RWPE2 (cell line): ENCODE measurements around the gene MUC5B.
"Not testable (repeated sequence)": the region's sequence is repeated elsewhere in the genome, so short reads cannot be mapped to it uniquely, and the experiment has no call there.

Experiments
- ATAC-seq: fragments of 200-7000 bp; cut with Tn5 transposase; 3 replicates; pipeline ENCODE4 v1.9.1; 2021; ENCODE audit warnings: low read depth
- DNase-seq: peaks from one replicate; pipeline ENCODE4 v3.0.0-alpha.2; 2020; ENCODE audit warnings: low spot score
- H3K27ac ChIP-seq: fragments of 450-650 bp; 2 replicates; pipeline ENCODE4 v1.5.1; 2017; ENCODE audit warnings: mild to moderate bottlenecking; ENCODE audit not compliant: poor library complexity, severe bottlenecking
- H3K27me3 ChIP-seq: fragments of 250-450 bp; sonication (Bioruptor Pico); 2 replicates; pipeline ENCODE4 v1.5.1; 2021; ENCODE audit warnings: mild to moderate bottlenecking, moderate library complexity; ENCODE audit not compliant: insufficient read depth, poor library complexity, severe bottlenecking
- H3K36me3 ChIP-seq: fragments of 250-450 bp; sonication (Bioruptor Pico); 2 replicates; pipeline ENCODE4 v1.5.1; 2020; ENCODE audit warnings: low read depth, mild to moderate bottlenecking, moderate library complexity
- H3K4me1 ChIP-seq: fragments of 250-450 bp; sonication (Bioruptor Pico); 2 replicates; pipeline ENCODE4 v1.5.1; 2021; ENCODE audit warnings: mild to moderate bottlenecking, moderate library complexity; ENCODE audit not compliant: insufficient read depth, poor library complexity, severe bottlenecking
- H3K4me3 ChIP-seq: fragments of 250-450 bp; sonication (Bioruptor Pico); 2 replicates; pipeline ENCODE4 v1.5.1; 2021; ENCODE audit warnings: mild to moderate bottlenecking, moderate library complexity; ENCODE audit not compliant: severe bottlenecking
- H3K9me3 ChIP-seq: fragments of 250-450 bp; sonication (Bioruptor Pico); 2 replicates; pipeline ENCODE4 v1.5.1; 2021; ENCODE audit warnings: mild to moderate bottlenecking, moderate library complexity; ENCODE audit not compliant: severe bottlenecking
- CTCF ChIP-seq: fragments of 450-650 bp; IDR thresholded peaks from one replicate; pipeline ENCODE4 v1.5.1; 2017; ENCODE audit warnings: mild to moderate bottlenecking, moderate library complexity; ENCODE audit not compliant: poor library complexity, severe bottlenecking

The MUC5B gene

GRCh38 chr11:1208144-1208393, 14.8 kb upstream of the MUC5B start:
- Histone ChIP-seq H3K36me3 (no peaks in the 10 kb centered on the region), H3K4me3 (no peak overlapping the region), H3K9me3 (no peaks in the 10 kb centered on the region), H3K27ac (no peak overlapping the region), H3K27me3 (peaks cover 2% of the 10 kb centered on the region), H3K4me1 (no peaks in the 10 kb centered on the region)
- DNase-seq (no peak), ATAC-seq (no peak)
- no peak for TF ChIP-seq CTCF

GRCh38 chr11:1208394-1209261, 14.2 kb upstream of the MUC5B start:
- DNase-seq (peak; percentile 59), ATAC-seq (no peak)
- Histone ChIP-seq H3K27me3 (no peaks in the 10 kb centered on the region), H3K27ac (no peak overlapping the region), H3K36me3 (no peaks in the 10 kb centered on the region), H3K4me1 (no peaks in the 10 kb centered on the region), H3K4me3 (no peak overlapping the region), H3K9me3 (peaks cover 2% of the 10 kb centered on the region)
- TF ChIP-seq CTCF = no peak

GRCh38 chr11:1209371-1210057, 13.4 kb upstream of the MUC5B start:
- ATAC-seq = no peak
- no peaks in the 10 kb centered on the region for H3K4me1 ChIP-seq
- no peak for TF ChIP-seq CTCF
- H3K4me3 ChIP-seq = no peak overlapping the region
- H3K9me3 ChIP-seq = peaks cover 2% of the 10 kb centered on the region
- no peaks in the 10 kb centered on the region for H3K27me3 ChIP-seq
- no peaks in the 10 kb centered on the region for H3K36me3 ChIP-seq
- DNase-seq = peak; percentile 42
- H3K27ac ChIP-seq = no peak overlapping the region

GRCh38 chr11:1211838-1212237, 11.0 kb upstream of the MUC5B start:
- DNase-seq (no peak), ATAC-seq (no peak)
- no peak overlapping the region for H3K4me3 ChIP-seq
- no peak for TF ChIP-seq CTCF
- no peak overlapping the region for H3K27ac ChIP-seq
- H3K36me3 ChIP-seq = no peaks in the 10 kb centered on the region
- no peaks in the 10 kb centered on the region for H3K4me1 ChIP-seq
- H3K27me3 ChIP-seq = peaks cover 4% of the 10 kb centered on the region
- peaks cover 2% of the 10 kb centered on the region for H3K9me3 ChIP-seq

- H3K27me3 ChIP-seq, ATAC-seq, H3K9me3 ChIP-seq, DNase-seq, H3K27ac ChIP-seq, H3K4me3 ChIP-seq, H3K4me1 ChIP-seq, H3K36me3 ChIP-seq: not testable (repeated sequence)
These were observed 7.0 kb upstream of the MUC5B start for GRCh38 chr11:1215826-1216225.
